GM12864 (cell line): Measurements from ENCODE around the gene TEC.

ENCODE experiments used
- DNase-seq: peaks from one replicate; pipeline ENCODE4 v3.0.0-alpha.2; 2011; ENCODE audit warnings: low read depth
- H3K4me3 ChIP-seq: 2 replicates; pipeline ENCODE4 v1.5.1; 2011; ENCODE audit warnings: mild to moderate bottlenecking, low read depth, low read length, control low read depth
- CTCF ChIP-seq: IDR thresholded peaks from 2 replicates; pipeline ENCODE4 v1.5.1; 2011; ENCODE audit warnings: low read depth, mild to moderate bottlenecking, moderate library complexity, low read length, control low read depth, inconsistent platforms; ENCODE audit errors: missing control alignments

TEC gene

GRCh38 chr4:48247878-48248558, 21.6 kb downstream of the TEC start:
- DNase-seq, result no peak
- TF ChIP-seq CTCF, result no peak
- H3K4me3 ChIP-seq, result no peak overlapping the region; the same call in 1 of the 2 replicates

GRCh38 chr4:48247142-48247877, 22.3 kb downstream of the TEC start:
- no peak overlapping the region; the same call in 1 of the 2 replicates for H3K4me3 ChIP-seq
- no peak for TF ChIP-seq CTCF
- peak; percentile 69 for DNase-seq

- TF ChIP-seq CTCF, result no peak
- H3K4me3 ChIP-seq, result no peak overlapping the region
- DNase-seq, result no peak
Observed at GRCh38 chr4:48244665-48245064, 25.0 kb downstream of the TEC start.

GRCh38 chr4:48243887-48244286, 25.8 kb downstream of the TEC start:
- DNase-seq, result no peak
- H3K4me3 ChIP-seq, result no peak overlapping the region
- TF ChIP-seq CTCF, result no peak

- DNase-seq, result no peak
Observed at GRCh38 chr4:48243429-48243828, 26.2 kb downstream of the TEC start.

GRCh38 chr4:48242511-48243195, 27.0 kb downstream of the TEC start:
- no peak for TF ChIP-seq CTCF
- no peak for DNase-seq
- H3K4me3 ChIP-seq, result no peak overlapping the region

More at GRCh38 chr4:48243429-48243828, 26.2 kb downstream of the TEC start:
- H3K4me3 ChIP-seq, result no peak overlapping the region
- TF ChIP-seq CTCF, result no peak
